PC-3 (cell line): Measurements from ENCODE around the gene TIMM29. TPM values are rescaled to one million over a fixed set of nuclear protein-coding genes. Genes with fewer than 3 reads are reported as not detected.
A peak's percentile ranks its signal among the peaks of the same experiment; 100 is the strongest.

Source experiments
- ATAC-seq: fragments of 200-7000 bp; cut with Tn5 transposase; 2 replicates; pipeline ENCODE4 v1.9.1; 2020; ENCODE audit warnings: mild to moderate bottlenecking, moderate library complexity
- BruUV-seq: library from RNA; stranded (reverse); fragments of 400-500 nt; replicated peaks from 2 replicates; lab custom pipeline; 2021; lab: Mats Ljungman, UMichigan
- CTCF ChIA-PET: fragments of 300-600 bp; sonication (Branson Sonifier 250); formaldehyde crosslinking; loops from one replicate; lab custom pipeline; 2022; ENCODE audit warnings: antibody characterized with exemption; lab: Charles Lee
- POLR2A ChIA-PET: fragments of 300-600 bp; sonication (Branson Sonifier 250); formaldehyde crosslinking; loops from one replicate; lab custom pipeline; 2022; ENCODE audit warnings: antibody characterized with exemption; ENCODE audit not compliant: unreplicated experiment; lab: Charles Lee
- DNase-seq: peaks from one replicate; pipeline ENCODE4 v3.0.0-alpha.2; 2015
- H2AFZ ChIP-seq: fragments of 300-600 bp; sonication (generic); 2 replicates; pipeline ENCODE4 v1.6.0; 2016; ENCODE audit warnings: antibody characterized with exemption, low read length
- H3F3A ChIP-seq: fragments of 300-600 bp; sonication (generic); one replicate; pipeline ENCODE4 v1.6.0; 2017; ENCODE audit warnings: antibody characterized with exemption, low read length, control low read depth, mild to moderate bottlenecking; ENCODE audit not compliant: unreplicated experiment
- H3K27ac ChIP-seq: fragments of 300-600 bp; sonication (generic); 2 replicates; pipeline ENCODE4 v1.5.1; 2016; ENCODE audit warnings: mild to moderate bottlenecking, low read length
- H3K27me3 ChIP-seq: fragments of 300-600 bp; sonication (generic); 2 replicates; pipeline ENCODE4 v1.6.1; 2016; ENCODE audit warnings: low read length, mixed read lengths
- H3K36me3 ChIP-seq: fragments of 300-600 bp; sonication (generic); 2 replicates; pipeline ENCODE4 v1.6.1; 2016; ENCODE audit warnings: low read depth, mixed run types, low read length, mixed read lengths
- H3K4me1 ChIP-seq: fragments of 300-600 bp; sonication (generic); 2 replicates; pipeline ENCODE4 v1.5.1; 2016; ENCODE audit warnings: low read length; ENCODE audit not compliant: insufficient read depth
- H3K4me2 ChIP-seq: fragments of 300-600 bp; sonication (generic); 2 replicates; pipeline ENCODE4 v1.6.0; 2016; ENCODE audit warnings: low read length
- H3K4me3 ChIP-seq: fragments of 300-600 bp; sonication (generic); 2 replicates; pipeline ENCODE4 v1.5.1; 2016; ENCODE audit warnings: mild to moderate bottlenecking, low read length, mixed read lengths
- H3K79me2 ChIP-seq: fragments of 300-600 bp; sonication (generic); 2 replicates; pipeline ENCODE4 v1.6.1; 2017; ENCODE audit warnings: low read length, mixed read lengths
- H3K9ac ChIP-seq: fragments of 300-600 bp; sonication (generic); 2 replicates; pipeline ENCODE4 v1.6.0; 2016; ENCODE audit warnings: mild to moderate bottlenecking, low read length
- H3K9me2 ChIP-seq: fragments of 300-600 bp; sonication (generic); replicated peaks from 2 replicates; pipeline ENCODE4 v1.6.1; 2016; ENCODE audit warnings: mixed run types, low read length, mixed read lengths
- H3K9me3 ChIP-seq: fragments of 300-600 bp; sonication (generic); 2 replicates; pipeline ENCODE4 v1.6.1; 2016; ENCODE audit warnings: low read length, mixed read lengths
- H4K20me1 ChIP-seq: fragments of 300-600 bp; sonication (generic); 2 replicates; pipeline ENCODE4 v1.6.1; 2016; ENCODE audit warnings: low read length, mixed read lengths
- EZH2 ChIP-seq: fragments of 300-600 bp; sonication (generic); IDR thresholded peaks from one replicate; pipeline ENCODE4 v1.6.1; 2017; ENCODE audit warnings: antibody characterized with exemption, mild to moderate bottlenecking, low read length; ENCODE audit not compliant: unreplicated experiment
- EZH2phosphoT487 ChIP-seq: fragments of 300-600 bp; sonication (generic); IDR thresholded peaks from 2 replicates; pipeline ENCODE4 v1.6.1; 2018; ENCODE audit warnings: mild to moderate bottlenecking, antibody characterized with exemption, low read length, borderline replicate concordance
- intact Hi-C: fragments of 100-400 bp; cut with micrococcal nuclease; formaldehyde crosslinking; loops from 2 replicates; pipeline ENCODE4 v1.9.0; 2023
- total RNA-seq: library from RNA; depleted of rRNA; stranded (reverse); fragments of >200 nt; gene quantifications from 2 replicates; pipeline ENCODE4 v1.2.3, GENCODE V29; 2014
- TF ChIP-seq, protein P1 (sequence below): fragments of 300-600 bp; sonication (generic); conservative IDR thresholded peaks from 2 replicates; pipeline ENCODE4 v1.5.1; 2017; ENCODE audit warnings: antibody characterized with exemption, low read depth, mild to moderate bottlenecking, low read length

Gene TIMM29
- total RNA-seq, 1 experiment from 2014 or later, result 60.7 TPM

DNA sequence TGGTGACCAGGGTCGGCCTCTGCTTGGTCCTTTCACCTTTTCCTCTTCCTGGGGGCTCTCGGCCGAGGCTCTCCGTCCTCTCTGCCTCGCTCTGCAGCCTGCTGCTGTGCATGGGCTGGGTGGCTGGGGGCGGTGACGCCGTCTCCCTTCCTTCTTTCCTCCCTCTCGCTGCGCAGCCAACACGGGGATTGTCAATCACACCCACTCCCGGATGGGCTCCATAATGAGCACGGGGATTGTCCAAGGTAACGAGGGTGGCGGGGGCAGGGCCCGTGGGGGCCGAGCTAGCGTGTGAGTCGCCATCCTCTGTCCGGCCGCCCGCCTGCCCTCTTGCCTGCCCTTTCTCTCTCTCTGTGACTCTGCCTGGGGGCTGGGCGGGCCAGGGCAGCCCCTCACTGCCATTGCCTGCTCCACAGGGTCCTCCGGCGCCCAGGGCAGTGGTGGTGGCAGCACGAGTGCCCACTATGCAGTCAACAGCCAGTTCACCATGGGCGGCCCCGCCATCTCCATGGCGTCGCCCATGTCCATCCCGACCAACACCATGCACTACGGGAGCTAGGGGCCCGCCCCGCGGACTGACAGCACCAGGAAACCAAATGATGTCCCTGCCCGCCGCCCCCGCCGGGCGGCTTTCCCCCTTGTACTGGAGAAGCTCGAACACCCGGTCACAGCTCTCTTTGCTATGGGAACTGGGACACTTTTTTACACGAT, 7.3 kb upstream of the TIMM29 start:
- ATAC-seq, result 0 out of 2 replicates have a peak, but pooled peaks have one; percentile 5
- Histone ChIP-seq H3K79me2 (no peaks in the 10 kb centered on the region), H4K20me1 (no peaks in the 10 kb centered on the region), H3K9me2 (no peaks in the 10 kb centered on the region), H3K4me3 (no peak overlapping the region), H2AFZ (no peak overlapping the region), H3K27me3 (no peaks in the 10 kb centered on the region), H3K36me3 (peaks cover 25% of the 10 kb centered on the region; the same call in 1 of the 2 replicates), H3F3A (no peaks in the 10 kb centered on the region), H3K9me3 (no peaks in the 10 kb centered on the region), H3K9ac (no peak overlapping the region), H3K4me2 (no peak overlapping the region), H3K27ac (no peak overlapping the region), H3K4me1 (no peaks in the 10 kb centered on the region)
- CTCF ChIA-PET, result interaction anchor here (0.6 kb wide), 1 partner anchor 1757 kb away, joined by 3 read pairs; no protein-coding TSS in a partner anchor
- TF ChIP-seq EZH2 (no peak), EZH2phosphoT487 (no peak)
- TF ChIP-seq, protein P1, sequence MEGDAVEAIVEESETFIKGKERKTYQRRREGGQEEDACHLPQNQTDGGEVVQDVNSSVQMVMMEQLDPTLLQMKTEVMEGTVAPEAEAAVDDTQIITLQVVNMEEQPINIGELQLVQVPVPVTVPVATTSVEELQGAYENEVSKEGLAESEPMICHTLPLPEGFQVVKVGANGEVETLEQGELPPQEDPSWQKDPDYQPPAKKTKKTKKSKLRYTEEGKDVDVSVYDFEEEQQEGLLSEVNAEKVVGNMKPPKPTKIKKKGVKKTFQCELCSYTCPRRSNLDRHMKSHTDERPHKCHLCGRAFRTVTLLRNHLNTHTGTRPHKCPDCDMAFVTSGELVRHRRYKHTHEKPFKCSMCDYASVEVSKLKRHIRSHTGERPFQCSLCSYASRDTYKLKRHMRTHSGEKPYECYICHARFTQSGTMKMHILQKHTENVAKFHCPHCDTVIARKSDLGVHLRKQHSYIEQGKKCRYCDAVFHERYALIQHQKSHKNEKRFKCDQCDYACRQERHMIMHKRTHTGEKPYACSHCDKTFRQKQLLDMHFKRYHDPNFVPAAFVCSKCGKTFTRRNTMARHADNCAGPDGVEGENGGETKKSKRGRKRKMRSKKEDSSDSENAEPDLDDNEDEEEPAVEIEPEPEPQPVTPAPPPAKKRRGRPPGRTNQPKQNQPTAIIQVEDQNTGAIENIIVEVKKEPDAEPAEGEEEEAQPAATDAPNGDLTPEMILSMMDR, result no peak
- POLR2A ChIA-PET, result no interaction called here
- intact Hi-C loops, result no loop called here
- DNase-seq, result no peak
- BruUV-seq, result TSS peak; percentile 31

DNA sequence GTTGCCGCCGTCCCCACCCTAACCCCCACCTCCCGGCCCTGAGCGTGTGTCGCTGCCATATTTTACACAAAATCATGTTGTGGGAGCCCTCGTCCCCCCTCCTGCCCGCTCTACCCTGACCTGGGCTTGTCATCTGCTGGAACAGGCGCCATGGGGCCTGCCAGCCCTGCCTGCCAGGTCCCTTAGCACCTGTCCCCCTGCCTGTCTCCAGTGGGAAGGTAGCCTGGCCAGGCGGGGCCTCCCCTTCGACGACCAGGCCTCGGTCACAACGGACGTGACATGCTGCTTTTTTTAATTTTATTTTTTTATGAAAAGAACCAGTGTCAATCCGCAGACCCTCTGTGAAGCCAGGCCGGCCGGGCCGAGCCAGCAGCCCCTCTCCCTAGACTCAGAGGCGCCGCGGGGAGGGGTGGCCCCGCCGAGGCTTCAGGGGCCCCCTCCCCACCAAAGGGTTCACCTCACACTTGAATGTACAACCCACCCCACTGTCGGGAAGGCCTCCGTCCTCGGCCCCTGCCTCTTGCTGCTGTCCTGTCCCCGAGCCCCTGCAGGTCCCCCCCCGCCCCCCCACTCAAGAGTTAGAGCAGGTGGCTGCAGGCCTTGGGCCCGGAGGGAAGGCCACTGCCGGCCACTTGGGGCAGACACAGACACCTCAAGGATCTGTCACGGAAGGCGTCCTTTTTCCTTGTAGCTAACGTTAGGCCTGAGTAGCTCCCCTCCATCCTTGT, 6.5 kb upstream of the TIMM29 start:
- H3K4me1 ChIP-seq, result peaks cover 3% of the 10 kb centered on the region; the same call in 1 of the 2 replicates
- CTCF ChIA-PET, result interaction anchor here (0.6 kb wide), 1 partner anchor 1757 kb away, joined by 3 read pairs; no protein-coding TSS in a partner anchor
- H3K9me2 ChIP-seq, result no peaks in the 10 kb centered on the region
- H3K79me2 ChIP-seq, result peaks cover 3% of the 10 kb centered on the region; the same call in 1 of the 2 replicates
- H3K9me3 ChIP-seq, result no peaks in the 10 kb centered on the region
- POLR2A ChIA-PET, result no interaction called here
- DNase-seq, result no peak
- H3K4me3 ChIP-seq, result no peak overlapping the region
- H3K27ac ChIP-seq, result no peak overlapping the region
- peak; percentile 21 for ATAC-seq
- H3K9ac ChIP-seq, result no peak overlapping the region
- no peaks in the 10 kb centered on the region for H3F3A ChIP-seq
- H3K27me3 ChIP-seq, result no peaks in the 10 kb centered on the region
- H3K4me2 ChIP-seq, result no peak overlapping the region
- H2AFZ ChIP-seq, result no peak overlapping the region
- TF ChIP-seq EZH2 (no peak), EZH2phosphoT487 (no peak)
- TF ChIP-seq, protein P1, result no peak
- intact Hi-C loops, result no loop called here
- H3K36me3 ChIP-seq, result peaks cover 25% of the 10 kb centered on the region; the same call in 1 of the 2 replicates
- no peaks in the 10 kb centered on the region for H4K20me1 ChIP-seq
- no TSS peak for BruUV-seq
